Middle frontal gyrus (tissue), 1 donor: ENCODE measurements around the gene PLXNB3.
"Not testable (repeated sequence)": the region's sequence is repeated elsewhere in the genome, so short reads cannot be mapped to it uniquely, and the experiment has no call there.

Experiments used
- DNase-seq: peaks from one replicate; pipeline ENCODE4 v3.0.0-alpha.2; 2015; ENCODE audit warnings: low spot score; ENCODE audit errors: extremely low spot score

Gene PLXNB3

GRCh38 chrX:153763989-153764755, at the start of gene PLXNB3:
PLXNB3 (plus strand) TSS chrX:153764249; CDS start chrX:153765536, 1,287 bp downstream.
- peak; percentile 50 for DNase-seq

- DNase-seq: no peak
Measured at GRCh38 chrX:153714256-153714655, 49.8 kb upstream of the PLXNB3 start.

- no peak for DNase-seq
Measured at GRCh38 chrX:153717445-153717844, 46.6 kb upstream of the PLXNB3 start.

- DNase-seq: no peak
Measured at GRCh38 chrX:153719238-153719637, 44.8 kb upstream of the PLXNB3 start.

GRCh38 chrX:153719701-153720100, 44.3 kb upstream of the PLXNB3 start:
- no peak for DNase-seq

GRCh38 chrX:153722704-153723350, 41.2 kb upstream of the PLXNB3 start:
- DNase-seq: no peak

GRCh38 chrX:153723351-153724251, 40.4 kb upstream of the PLXNB3 start:
- no peak for DNase-seq

GRCh38 chrX:153724252-153725038, 39.6 kb upstream of the PLXNB3 start, which contains the start of the genes ABCD1 and BCAP31:
ABCD1 (plus strand) TSS chrX:153724856; CDS start chrX:153725267, 411 bp downstream.
BCAP31 (minus strand) TSS chrX:153724387; CDS start chrX:153723244, 1,143 bp downstream.
- DNase-seq: peak; percentile 56

GRCh38 chrX:153725039-153725831, 38.8 kb upstream of the PLXNB3 start:
- DNase-seq: no peak

- DNase-seq: no peak
Measured at GRCh38 chrX:153725832-153726285, 38.2 kb upstream of the PLXNB3 start.

GRCh38 chrX:153726286-153727122, 37.5 kb upstream of the PLXNB3 start:
- DNase-seq: no peak

GRCh38 chrX:153727123-153727931, 36.7 kb upstream of the PLXNB3 start:
- peak; percentile 68 for DNase-seq

GRCh38 chrX:153728095-153728494, 36.0 kb upstream of the PLXNB3 start:
- no peak for DNase-seq

GRCh38 chrX:153728951-153729631, 35.0 kb upstream of the PLXNB3 start:
- DNase-seq: no peak

- not testable (repeated sequence) for DNase-seq
Measured at GRCh38 chrX:153730115-153730514, 33.9 kb upstream of the PLXNB3 start.

- DNase-seq: no peak
Measured at GRCh38 chrX:153731117-153731844, 32.8 kb upstream of the PLXNB3 start.

- no peak for DNase-seq
Measured at GRCh38 chrX:153731845-153732215, 32.2 kb upstream of the PLXNB3 start.
